Uterus (tissue), 2 donors: ENCODE data around the gene GRIK4.

Source experiments
- POLR2A ChIP-seq, 2 donors: fragments of 450-650 bp; IDR thresholded peaks; one replicate each; pipeline ENCODE4 v1.6.1; 2016; ENCODE audit warnings: antibody characterized with exemption in 2 of 2, mild to moderate bottlenecking in 1 of 2, moderate library complexity in 1 of 2
- TF ChIP-seq, protein P1 (sequence below), 4 experiments: fragments of 200-600 bp in 2 of 4; fragments of 450-650 bp in 2 of 4; sonication (generic) in 2 of 4; IDR thresholded peaks; one replicate each; pipeline ENCODE4 v1.5.1; 2016 to 2019; ENCODE audit warnings: antibody characterized with exemption in 4 of 4, mild to moderate bottlenecking in 2 of 4, moderate library complexity in 1 of 4

DNA sequence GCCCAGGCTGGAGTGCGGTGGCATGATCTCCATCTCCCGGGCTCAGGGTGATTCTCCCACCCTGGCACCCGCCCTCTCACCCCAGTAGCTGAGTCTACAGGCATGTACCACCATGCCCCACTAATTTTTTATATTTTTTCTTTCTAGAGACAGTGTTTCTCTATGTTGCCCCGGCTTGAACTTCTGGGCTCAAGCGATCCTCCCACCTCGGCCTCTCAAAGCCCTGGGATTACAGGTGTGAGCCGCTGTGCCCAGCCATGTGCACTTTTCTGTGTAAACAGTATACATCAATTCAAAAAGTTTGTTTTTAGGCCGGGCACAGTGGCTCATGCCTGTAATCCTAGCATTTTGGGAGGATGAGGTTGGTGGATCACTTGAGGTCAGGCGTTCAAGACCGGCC, 14.7 kb downstream of the GRIK4 start:
- TF ChIP-seq POLR2A (IDR thresholded peaks at IDR 0.05) = no peak
- TF ChIP-seq, protein P1, sequence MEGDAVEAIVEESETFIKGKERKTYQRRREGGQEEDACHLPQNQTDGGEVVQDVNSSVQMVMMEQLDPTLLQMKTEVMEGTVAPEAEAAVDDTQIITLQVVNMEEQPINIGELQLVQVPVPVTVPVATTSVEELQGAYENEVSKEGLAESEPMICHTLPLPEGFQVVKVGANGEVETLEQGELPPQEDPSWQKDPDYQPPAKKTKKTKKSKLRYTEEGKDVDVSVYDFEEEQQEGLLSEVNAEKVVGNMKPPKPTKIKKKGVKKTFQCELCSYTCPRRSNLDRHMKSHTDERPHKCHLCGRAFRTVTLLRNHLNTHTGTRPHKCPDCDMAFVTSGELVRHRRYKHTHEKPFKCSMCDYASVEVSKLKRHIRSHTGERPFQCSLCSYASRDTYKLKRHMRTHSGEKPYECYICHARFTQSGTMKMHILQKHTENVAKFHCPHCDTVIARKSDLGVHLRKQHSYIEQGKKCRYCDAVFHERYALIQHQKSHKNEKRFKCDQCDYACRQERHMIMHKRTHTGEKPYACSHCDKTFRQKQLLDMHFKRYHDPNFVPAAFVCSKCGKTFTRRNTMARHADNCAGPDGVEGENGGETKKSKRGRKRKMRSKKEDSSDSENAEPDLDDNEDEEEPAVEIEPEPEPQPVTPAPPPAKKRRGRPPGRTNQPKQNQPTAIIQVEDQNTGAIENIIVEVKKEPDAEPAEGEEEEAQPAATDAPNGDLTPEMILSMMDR (IDR thresholded peaks at IDR 0.05) = no peak
